ENCODE data around the gene ANKUB1. TPM values are rescaled to one million over a fixed set of nuclear protein-coding genes. Genes with fewer than 3 reads are reported as not detected.

The ANKUB1 gene
- total RNA-seq, 4 donors from 2014 or later: not detected

DNA sequence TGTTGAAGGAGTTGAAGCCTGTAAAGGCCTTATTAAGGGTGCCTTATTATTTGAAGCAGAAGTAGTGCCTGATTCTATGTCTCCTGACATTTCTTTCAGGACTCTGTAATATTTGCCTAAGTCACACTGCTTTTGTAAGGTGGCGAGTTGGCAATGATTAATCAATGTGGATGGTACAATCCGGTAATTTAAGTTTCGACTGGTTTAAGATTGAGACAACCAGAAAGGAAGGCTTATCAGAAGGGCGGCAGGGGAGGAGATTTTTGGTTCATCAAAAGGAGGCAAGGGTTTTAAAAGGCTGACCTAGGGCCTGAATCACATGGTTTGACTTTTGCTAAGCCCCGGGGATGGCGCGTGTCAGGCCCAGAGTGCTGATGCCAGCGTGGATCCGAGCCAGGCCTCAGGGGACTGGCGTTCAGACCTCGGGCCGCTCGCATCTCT lies 19.8 kb upstream of the ANKUB1 start:
- TF ChIP-seq CTCF (IDR thresholded peaks at IDR 0.05 in 4 of 5, conservative IDR thresholded peaks at IDR 0.05 in 1 of 5): no peak
- no peak for TF ChIP-seq POLR2A (IDR thresholded peaks at IDR 0.05)
- H3K4me1 ChIP-seq: peaks cover 35 to 42% of the 10 kb centered on the region in 2 donors
- intact Hi-C loops (cut with DNase I; ENCODE audit: low total_unique reads): loop anchor here (2.0 to 5.0 kb wide), 5 partner anchors 61 to 735 kb away; partner anchors contain the start of genes EIF2A, PFN2, SERP1 and WWTR1

GRCh38 chr3:149810846-149811245 lies 18.5 kb upstream of the ANKUB1 start:
- no peak for TF ChIP-seq POLR2A (IDR thresholded peaks at IDR 0.05)
- no peak for TF ChIP-seq CTCF (IDR thresholded peaks at IDR 0.05 in 4 of 5, conservative IDR thresholded peaks at IDR 0.05 in 1 of 5)
- DNase-seq: no peak
- intact Hi-C loops (cut with DNase I; ENCODE audit: low total_unique reads) (loop anchor here (5.0 kb wide), 2 partner anchors 154 to 601 kb away; partner anchors contain the start of gene WWTR1), in situ Hi-C loops (cut with MboI; ENCODE audit: low sequenced_read_pairs in 4 of 4) (no loop called here)
- Histone ChIP-seq H3K36me3 (no peaks in the 10 kb centered on the region), H3K27me3 (no peaks in the 10 kb centered on the region), H3K27ac (no peak overlapping the region), H3K4me1 (peaks cover 22 to 29% of the 10 kb centered on the region in 2 donors), H3K9me3 (no peaks in the 10 kb centered on the region), H3K4me3 (no peak overlapping the region)
- ATAC-seq: no peak

More for the DNA sequence above, 19.8 kb upstream of the ANKUB1 start:
- DNase-seq: no peak
- Histone ChIP-seq H3K4me3 (peak overlapping the region; percentile 72 to 90 (median 82)), H3K27ac (peak overlapping the region; percentile 91 to 98 (median 96)), H3K27me3 (no peaks in the 10 kb centered on the region), H3K9me3 (no peaks in the 10 kb centered on the region), H3K36me3 (no peaks in the 10 kb centered on the region)
- in situ Hi-C loops (cut with MboI; ENCODE audit: low sequenced_read_pairs in 4 of 4): no loop called here
- no peak for ATAC-seq

DNA sequence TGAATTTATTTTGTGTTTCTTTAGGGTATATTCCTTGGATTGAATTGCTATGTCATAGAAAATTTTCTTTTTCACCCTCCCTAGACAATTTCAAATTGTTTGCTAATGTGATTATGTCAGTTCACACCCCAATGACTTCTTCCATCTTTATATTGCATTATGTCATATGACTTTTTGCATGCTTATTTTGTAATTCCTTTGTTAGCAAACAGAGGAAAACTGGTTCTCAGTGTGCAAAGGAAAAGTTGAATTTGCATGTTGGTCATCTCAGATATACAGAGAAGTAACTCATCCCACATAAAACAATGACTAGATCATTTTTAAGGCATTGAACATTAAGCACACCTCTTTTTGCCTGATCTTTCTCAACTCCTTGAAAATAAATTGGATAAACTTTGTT lies 17.3 kb upstream of the ANKUB1 start:
- DNase-seq: no peak
- in situ Hi-C loops (cut with MboI; ENCODE audit: low sequenced_read_pairs in 4 of 4): no loop called here
- H3K4me3 ChIP-seq: no peak overlapping the region
- H3K4me1 ChIP-seq: peaks cover 10 to 17% of the 10 kb centered on the region in 2 donors
- H3K36me3 ChIP-seq: no peaks in the 10 kb centered on the region
- TF ChIP-seq CTCF (IDR thresholded peaks at IDR 0.05 in 4 of 5, conservative IDR thresholded peaks at IDR 0.05 in 1 of 5) (no peak), POLR2A (IDR thresholded peaks at IDR 0.05) (no peak)
- H3K27ac ChIP-seq: no peak overlapping the region
- no peaks in the 10 kb centered on the region for H3K27me3 ChIP-seq
- no peaks in the 10 kb centered on the region for H3K9me3 ChIP-seq
- intact Hi-C loops (cut with DNase I; ENCODE audit: low total_unique reads): loop anchor here (5.0 kb wide), 2 partner anchors 152 to 603 kb away; partner anchors contain the start of gene WWTR1
- ATAC-seq: no peak

GRCh38 chr3:149808209-149808829 lies 16.0 kb upstream of the ANKUB1 start:
- Histone ChIP-seq H3K4me1 (peaks cover 4 to 11% of the 10 kb centered on the region in 2 donors), H3K36me3 (no peaks in the 10 kb centered on the region), H3K4me3 (no peak overlapping the region), H3K9me3 (no peaks in the 10 kb centered on the region), H3K27me3 (no peaks in the 10 kb centered on the region), H3K27ac (no peak overlapping the region)
- in situ Hi-C loops (cut with MboI; ENCODE audit: low sequenced_read_pairs in 4 of 4) (no loop called here), intact Hi-C loops (cut with DNase I; ENCODE audit: low total_unique reads) (loop anchor here (1.0 kb wide), 1 partner anchor 43 kb away; no protein-coding TSS in a partner anchor)
- DNase-seq: peak; percentile 32 to 67
- ATAC-seq: peak in 1 of 2 donors; percentile 26
- TF ChIP-seq CTCF (IDR thresholded peaks at IDR 0.05 in 4 of 5, conservative IDR thresholded peaks at IDR 0.05 in 1 of 5): peak; percentile 35 to 86 (median 65)
- no peak for TF ChIP-seq POLR2A (IDR thresholded peaks at IDR 0.05)

All from gastrocnemius medialis (tissue), 4 donors.